ENCODE measurements around the gene ACOXL. TPM values are rescaled to one million over a fixed set of nuclear protein-coding genes. Genes with fewer than 3 reads are reported as not detected.

ACOXL gene
- total and polyA plus RNA-seq, 9 of the 15 experiments (the other 6 are each of a cell fraction or from before 2014, with no cell fraction given) = 0.31 to 0.56 TPM; not detected in 7

DNA sequence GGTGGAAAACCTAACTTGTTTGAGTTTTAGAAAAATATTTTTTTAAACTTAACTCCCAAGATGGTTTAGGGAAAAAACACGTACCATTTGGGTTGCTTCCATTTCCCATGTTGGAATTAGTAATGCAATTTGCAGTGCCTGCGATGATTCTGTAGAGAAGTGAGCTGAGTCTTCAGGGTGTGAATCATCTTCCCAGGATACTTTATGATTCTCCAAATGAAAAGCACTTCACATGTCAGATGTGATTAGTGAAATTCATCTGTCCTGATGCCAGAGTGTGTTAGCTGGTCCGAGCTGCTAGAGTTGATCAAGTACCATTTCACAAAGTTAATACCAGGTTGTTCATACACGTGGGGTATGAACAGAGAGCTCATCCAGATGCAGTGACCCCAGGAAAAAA lies 59.1 kb downstream of the ACOXL start:
- Histone ChIP-seq H3K9ac (ENCODE audit: insufficient read depth in 1 of 2, low read depth in 2 of 2, low read length in 2 of 2) (no peak overlapping the region), H3K9me1 (ENCODE audit: control insufficient read depth, insufficient read depth, low read length) (no peaks in the 10 kb centered on the region), H3K9me3 (replicated peaks; ENCODE audit: control insufficient read depth, insufficient read depth, low read depth, low read length) (no peaks in the 10 kb centered on the region), H4K20me1 (replicated peaks; ENCODE audit: control insufficient read depth, insufficient read depth, low read length) (0 out of 2 replicates have a peak, but pooled peaks cover 6% of the 10 kb centered on the region), H3K36me3 (ENCODE audit: control insufficient read depth, insufficient read depth, low read length) (no peaks in the 10 kb centered on the region), H3K27me3 (ENCODE audit: control insufficient read depth in 2 of 2, insufficient read depth in 2 of 2, low read length in 2 of 2) (peaks cover 29 to 41% of the 10 kb centered on the region in 2 experiments), H3K4me3 (no peak overlapping the region), H2AFZ (ENCODE audit: low read depth, low read length) (no peak overlapping the region), H3K79me2 (ENCODE audit: control insufficient read depth, insufficient read depth, low read length) (no peaks in the 10 kb centered on the region), H3K4me1 (replicated peaks in 1 of 2; ENCODE audit: control insufficient read depth in 2 of 2, insufficient read depth in 2 of 2, low read length in 2 of 2) (no peaks in the 10 kb centered on the region), H3K27ac (ENCODE audit: extremely low read depth, low read depth, low read length) (no peak overlapping the region), H3K4me2 (ENCODE audit: insufficient read depth, low read length) (no peak overlapping the region)
- WGBS (ENCODE audit: insufficient coverage, low coverage, missing lambda C conversion rate) = 0% methylated on average over 4 of the region's 4 CpGs
- no peak for FAIRE-seq
- ChIA-PET CTCF (ENCODE audit: low intra/inter-chr PET ratio) (no interaction called here), POLR2A (interaction anchor here (1.4 kb wide), 1 partner anchor 10 kb away, joined by 6 read pairs; no protein-coding TSS in a partner anchor)
- BruUV-seq (replicated peaks) = no TSS peak
- no peak for DNase-seq (ENCODE audit: extremely low read depth in 1 of 4, low spot score in 3 of 4)
- intact Hi-C loops (cut with micrococcal nuclease) (no loop called here), in situ Hi-C loops (cut with MboI) (no loop called here)
- no peak for TF ChIP-seq SPI1 (IDR thresholded peaks at IDR 0.05; ENCODE audit: borderline replicate concordance, low read depth, low read length)
- no peak for TF ChIP-seq HNRNPK (IDR thresholded peaks at IDR 0.05; ENCODE audit: low read depth, low read length, poor library complexity, severe bottlenecking)
- TF ChIP-seq ETS2 (tag; IDR thresholded peaks at IDR 0.05; ENCODE audit: borderline replicate concordance, poor library complexity, severe bottlenecking) = no peak
- no peak for TF ChIP-seq SRF (CRISPR knock-in tag; IDR thresholded peaks at IDR 0.05)
- TF ChIP-seq, protein P1, sequence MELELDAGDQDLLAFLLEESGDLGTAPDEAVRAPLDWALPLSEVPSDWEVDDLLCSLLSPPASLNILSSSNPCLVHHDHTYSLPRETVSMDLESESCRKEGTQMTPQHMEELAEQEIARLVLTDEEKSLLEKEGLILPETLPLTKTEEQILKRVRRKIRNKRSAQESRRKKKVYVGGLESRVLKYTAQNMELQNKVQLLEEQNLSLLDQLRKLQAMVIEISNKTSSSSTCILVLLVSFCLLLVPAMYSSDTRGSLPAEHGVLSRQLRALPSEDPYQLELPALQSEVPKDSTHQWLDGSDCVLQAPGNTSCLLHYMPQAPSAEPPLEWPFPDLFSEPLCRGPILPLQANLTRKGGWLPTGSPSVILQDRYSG (tag; conservative IDR thresholded peaks at IDR 0.05; ENCODE audit: low read depth) = no peak
- TF ChIP-seq ZNF584 (CRISPR knock-in tag; IDR thresholded peaks at IDR 0.05; ENCODE audit: low read depth) = no peak
- TF ChIP-seq TAF7 (tag; IDR thresholded peaks at IDR 0.05) = no peak
- TF ChIP-seq MCM3 (IDR thresholded peaks at IDR 0.05) = no peak
- ATAC-seq = no peak

All from K562 (cell line).